ENCODE measurements around the gene CCDC88C. TPM values are rescaled to one million over a fixed set of nuclear protein-coding genes. Genes with fewer than 3 reads are reported as not detected.

CCDC88C gene
- total RNA-seq, 2 experiments from 2014 or later = 137 to 253 TPM

- Histone ChIP-seq H3K4me3 (ENCODE audit: low read depth, low read length, poor library complexity, severe bottlenecking) (no peak overlapping the region), H3K9me2 (ENCODE audit: insufficient read depth, low read length) (no peaks in the 10 kb centered on the region), H3K36me3 (ENCODE audit: insufficient read depth, low read length) (peaks cover 97% of the 10 kb centered on the region), H3K27ac (ENCODE audit: low read depth, low read length, poor library complexity, severe bottlenecking) (peak overlapping the region; percentile 69), H4K20me1 (ENCODE audit: insufficient read depth, low read length) (no peaks in the 10 kb centered on the region), H2AFZ (ENCODE audit: low read length) (no peak overlapping the region), H3K79me2 (ENCODE audit: insufficient read depth, low read depth, low read length) (peaks cover 37% of the 10 kb centered on the region; the same call in 1 of the 2 replicates), H3K4me2 (ENCODE audit: low read length) (peak overlapping the region; percentile 42; the same call in 1 of the 2 replicates), H3K9me3 (ENCODE audit: low read length) (no peaks in the 10 kb centered on the region), H3K4me1 (ENCODE audit: insufficient read depth, low read length, poor library complexity, severe bottlenecking) (peaks cover 46% of the 10 kb centered on the region)
- no peak for TF ChIP-seq EZH2phosphoT487 (IDR thresholded peaks at IDR 0.05; ENCODE audit: borderline replicate concordance, low read depth, low read length)
- no peak for DNase-seq (ENCODE audit: low spot score)
- ChIA-PET POLR2A (interaction anchor here (1.1 kb wide), 1 partner anchor 32 kb away, joined by 3 read pairs; no protein-coding TSS in a partner anchor), CTCF (ENCODE audit: unreplicated experiment) (no interaction called here)
- no TSS peak for BruUV-seq (replicated peaks)
- intact Hi-C loops (cut with micrococcal nuclease; ENCODE audit: unreplicated experiment) = no loop called here
These were observed 100.9 kb downstream of the CCDC88C start for GRCh38 chr14:91316761-91317160.

- Histone ChIP-seq H3K4me2 (ENCODE audit: low read length) (peak overlapping the region; percentile 42), H3K79me2 (ENCODE audit: insufficient read depth, low read depth, low read length) (peaks cover 38% of the 10 kb centered on the region; the same call in 1 of the 2 replicates), H3K9me2 (ENCODE audit: insufficient read depth, low read length) (no peaks in the 10 kb centered on the region), H2AFZ (ENCODE audit: low read length) (no peak overlapping the region), H3K9me3 (ENCODE audit: low read length) (no peaks in the 10 kb centered on the region), H4K20me1 (ENCODE audit: insufficient read depth, low read length) (no peaks in the 10 kb centered on the region), H3K27ac (ENCODE audit: low read depth, low read length, poor library complexity, severe bottlenecking) (peak overlapping the region; percentile 69), H3K4me1 (ENCODE audit: insufficient read depth, low read length, poor library complexity, severe bottlenecking) (peaks cover 42% of the 10 kb centered on the region), H3K36me3 (ENCODE audit: insufficient read depth, low read length) (peaks cover 97% of the 10 kb centered on the region), H3K4me3 (ENCODE audit: low read depth, low read length, poor library complexity, severe bottlenecking) (no peak overlapping the region)
- CTCF ChIA-PET (ENCODE audit: unreplicated experiment) = interaction anchor here (0.6 kb wide), 1 partner anchor 135 kb away, joined by 4 read pairs; no protein-coding TSS in a partner anchor
- POLR2A ChIA-PET = no interaction called here
- peak; percentile 86 for DNase-seq (ENCODE audit: low spot score)
- BruUV-seq (replicated peaks) = no TSS peak
- intact Hi-C loops (cut with micrococcal nuclease; ENCODE audit: unreplicated experiment) = no loop called here
- TF ChIP-seq EZH2phosphoT487 (IDR thresholded peaks at IDR 0.05; ENCODE audit: borderline replicate concordance, low read depth, low read length) (no peak), CTCF (conservative IDR thresholded peaks at IDR 0.05; ENCODE audit: low read length) (peak; percentile 62)
These were observed 101.8 kb downstream of the CCDC88C start for GRCh38 chr14:91315844-91316267.

- peaks cover 99% of the 10 kb centered on the region for H3K36me3 ChIP-seq (ENCODE audit: insufficient read depth, low read length)
These were observed 103.8 kb downstream of the CCDC88C start for GRCh38 chr14:91313852-91314251.

More at GRCh38 chr14:91313852-91314251, 103.8 kb downstream of the CCDC88C start:
- ChIA-PET POLR2A (no interaction called here), CTCF (ENCODE audit: unreplicated experiment) (no interaction called here)
- no peak overlapping the region for H3K4me3 ChIP-seq (ENCODE audit: low read depth, low read length, poor library complexity, severe bottlenecking)
- BruUV-seq (replicated peaks) = no TSS peak
- DNase-seq (ENCODE audit: low spot score) = no peak
- no peaks in the 10 kb centered on the region for H3K9me3 ChIP-seq (ENCODE audit: low read length)
- no peaks in the 10 kb centered on the region for H3K9me2 ChIP-seq (ENCODE audit: insufficient read depth, low read length)
- peaks cover 41% of the 10 kb centered on the region; the same call in 1 of the 2 replicates for H3K79me2 ChIP-seq (ENCODE audit: insufficient read depth, low read depth, low read length)
- TF ChIP-seq CTCF (conservative IDR thresholded peaks at IDR 0.05; ENCODE audit: low read length) (no peak), EZH2phosphoT487 (IDR thresholded peaks at IDR 0.05; ENCODE audit: borderline replicate concordance, low read depth, low read length) (no peak)
- H3K4me1 ChIP-seq (ENCODE audit: insufficient read depth, low read length, poor library complexity, severe bottlenecking) = peaks cover 36% of the 10 kb centered on the region
- no peak overlapping the region for H2AFZ ChIP-seq (ENCODE audit: low read length)
- no peak overlapping the region for H3K4me2 ChIP-seq (ENCODE audit: low read length)
- no peak overlapping the region for H3K27ac ChIP-seq (ENCODE audit: low read depth, low read length, poor library complexity, severe bottlenecking)
- H4K20me1 ChIP-seq (ENCODE audit: insufficient read depth, low read length) = no peaks in the 10 kb centered on the region
- intact Hi-C loops (cut with micrococcal nuclease; ENCODE audit: unreplicated experiment) = no loop called here

Measured in OCI-LY7 (cell line).